Breast epithelium (tissue), 3 donors: ENCODE results near the gene AKR1C2.

Experiments used
- CTCF ChIP-seq, 3 donors: fragments of 450-650 bp; IDR thresholded peaks; one replicate each; pipeline ENCODE4 v1.5.1; 2016 to 2017; ENCODE audit warnings: antibody characterized with exemption in 3 of 3, mild to moderate bottlenecking in 3 of 3, moderate library complexity in 3 of 3
- POLR2A ChIP-seq: fragments of 450-650 bp; IDR thresholded peaks from one replicate; pipeline ENCODE4 v1.6.1; 2016; ENCODE audit warnings: antibody characterized with exemption, mild to moderate bottlenecking, moderate library complexity
- POLR2AphosphoS5 ChIP-seq, 3 donors: sonication (generic); formaldehyde crosslinking; IDR thresholded peaks; one replicate each; pipeline ENCODE4 v1.6.1; 2017; ENCODE audit warnings: antibody characterized with exemption in 3 of 3

GRCh38 chr10:4977025-4977424, 26.6 kb downstream of the AKR1C2 start:
- TF ChIP-seq CTCF (IDR thresholded peaks at IDR 0.05) = no peak
- no peak for TF ChIP-seq POLR2A
- TF ChIP-seq POLR2AphosphoS5 (IDR thresholded peaks at IDR 0.05) = no peak
